IMR-90 (cell line): ENCODE measurements around the gene CCDC85B. TPM values are rescaled to one million over a fixed set of nuclear protein-coding genes. Genes with fewer than 3 reads are reported as not detected.

ENCODE experiments used
- ATAC-seq: fragments of 200-7000 bp; cut with Tn5 transposase; 2 replicates; pipeline ENCODE4 v1.9.1; 2020; ENCODE audit warnings: low read depth, mild to moderate bottlenecking, moderate library complexity
- BruUV-seq: library from RNA; stranded (reverse); fragments of 400-500 nt; replicated peaks from 2 replicates; lab custom pipeline; 2021; lab: Mats Ljungman, UMichigan
- CTCF ChIA-PET: fragments of 300-600 bp; formaldehyde crosslinking; extraction: SDS; loops from one replicate; lab custom pipeline; 2021; ENCODE audit warnings: antibody characterized with exemption; lab: Yijun Ruan, JAX
- POLR2A ChIA-PET: fragments of 300-600 bp; sonication (Branson Sonifier 250); formaldehyde crosslinking; loops from one replicate; lab custom pipeline; 2022; ENCODE audit warnings: antibody characterized with exemption; ENCODE audit not compliant: unreplicated experiment; lab: Charles Lee
- DNase-seq: peaks from one replicate; pipeline ENCODE4 v3.0.0; 2013
- H2AFZ ChIP-seq: replicated peaks from 2 replicates; pipeline ENCODE3; 2013; ENCODE audit warnings: low read length, mild to moderate bottlenecking; ENCODE audit not compliant: poor library complexity
- H2AK5ac ChIP-seq: 2 replicates; pipeline ENCODE4 v1.6.1; 2013; ENCODE audit warnings: low read depth, low read length, inconsistent platforms
- H2AK9ac ChIP-seq: replicated peaks from 2 replicates; pipeline ENCODE3; 2013; ENCODE audit warnings: mild to moderate bottlenecking, low read depth, low read length, moderate library complexity; ENCODE audit not compliant: poor library complexity
- H2BK120ac ChIP-seq: 2 replicates; pipeline ENCODE4 v1.6.1; 2013; ENCODE audit warnings: low read depth, low read length, inconsistent platforms
- H2BK15ac ChIP-seq: 3 replicates; pipeline ENCODE4 v1.6.1; 2013; ENCODE audit warnings: low read depth, low read length, inconsistent platforms
- H2BK20ac ChIP-seq: 2 replicates; pipeline ENCODE4 v1.6.1; 2013; ENCODE audit warnings: low read depth, mild to moderate bottlenecking, inconsistent platforms, low read length, moderate library complexity
- H2BK5ac ChIP-seq: 2 replicates; pipeline ENCODE4 v1.6.1; 2013; ENCODE audit warnings: mild to moderate bottlenecking, low read depth, low read length, inconsistent platforms; ENCODE audit not compliant: poor library complexity, severe bottlenecking
- H3K14ac ChIP-seq: replicated peaks from 2 replicates; pipeline ENCODE4 v1.6.1; 2013; ENCODE audit warnings: low read depth, low read length, inconsistent platforms
- H3K18ac ChIP-seq: 2 replicates; pipeline ENCODE4 v1.6.1; 2013; ENCODE audit warnings: low read depth, low read length, control low read depth
- H3K23ac ChIP-seq: 2 replicates; pipeline ENCODE4 v1.6.1; 2013; ENCODE audit warnings: low read depth, low read length, inconsistent platforms
- H3K27ac ChIP-seq: 2 replicates; pipeline ENCODE4 v1.5.1; 2013; ENCODE audit warnings: mild to moderate bottlenecking, control low read depth, low read length; ENCODE audit not compliant: insufficient read depth
- H3K27me3 ChIP-seq: 2 replicates; pipeline ENCODE4 v1.6.1; 2013; ENCODE audit warnings: low read length; ENCODE audit not compliant: control insufficient read depth, insufficient read depth
- H3K36me3 ChIP-seq: 2 replicates; pipeline ENCODE4 v1.6.1; 2013; ENCODE audit warnings: low read length, mixed read lengths; ENCODE audit not compliant: control insufficient read depth, insufficient read depth
- H3K4ac ChIP-seq: 2 replicates; pipeline ENCODE4 v1.6.1; 2013; ENCODE audit warnings: low read depth, low read length, inconsistent platforms
- H3K4me1 ChIP-seq: 2 replicates; pipeline ENCODE4 v1.6.1; 2013; ENCODE audit warnings: low read length, mixed read lengths; ENCODE audit not compliant: control insufficient read depth, insufficient read depth
- H3K4me2 ChIP-seq: 2 replicates; pipeline ENCODE4 v1.6.1; 2013; ENCODE audit warnings: low read depth, mild to moderate bottlenecking, control low read depth, low read length, moderate library complexity
- H3K4me3 ChIP-seq: 2 replicates; pipeline ENCODE4 v1.5.1; 2013; ENCODE audit warnings: low read depth, mild to moderate bottlenecking, control low read depth, low read length, moderate library complexity; ENCODE audit not compliant: insufficient read depth
- H3K56ac ChIP-seq: 2 replicates; pipeline ENCODE4 v1.6.1; 2013; ENCODE audit warnings: low read length, inconsistent platforms; ENCODE audit not compliant: insufficient read depth; ENCODE audit errors: extremely low read depth
- H3K79me1 ChIP-seq, 2 experiments: 2 replicates each; pipeline ENCODE4 v1.6.1; 2013; ENCODE audit warnings: low read length in 2 of 2, inconsistent platforms in 1 of 2, low read depth in 1 of 2
- H3K9ac ChIP-seq: 2 replicates; pipeline ENCODE4 v1.6.1; 2013; ENCODE audit warnings: low read depth, low read length, control low read depth
- H3K9me1 ChIP-seq: 2 replicates; pipeline ENCODE4 v1.6.1; 2013; ENCODE audit warnings: low read length, inconsistent platforms; ENCODE audit not compliant: insufficient read depth
- H3K9me3 ChIP-seq: 2 replicates; pipeline ENCODE4 v1.6.1; 2013; ENCODE audit warnings: low read length; ENCODE audit not compliant: control insufficient read depth, insufficient read depth
- H4K20me1 ChIP-seq: 2 replicates; pipeline ENCODE4 v1.6.1; 2013; ENCODE audit warnings: low read length, inconsistent platforms; ENCODE audit not compliant: insufficient read depth
- H4K5ac ChIP-seq: 2 replicates; pipeline ENCODE4 v1.6.1; 2013; ENCODE audit warnings: mild to moderate bottlenecking, low read depth, low read length, control low read depth
- H4K8ac ChIP-seq, 2 experiments: 2 replicates each; pipeline ENCODE4 v1.6.1; 2013; ENCODE audit warnings: low read depth in 2 of 2, low read length in 2 of 2, control low read depth in 1 of 2, inconsistent platforms in 1 of 2
- H4K91ac ChIP-seq: 2 replicates; pipeline ENCODE4 v1.6.1; 2013; ENCODE audit warnings: low read depth, low read length, inconsistent platforms; ENCODE audit not compliant: insufficient read depth
- ELK1 ChIP-seq: fragments of 150-350 bp; IDR thresholded peaks from 2 replicates; pipeline ENCODE4 v1.6.1; 2016; ENCODE audit warnings: low read depth, mild to moderate bottlenecking, low read length, moderate library complexity, borderline replicate concordance
- MAFK ChIP-seq: IDR thresholded peaks from 2 replicates; pipeline ENCODE4 v1.6.1; 2012; ENCODE audit warnings: low read depth, low read length, improper control_type of control experiment
- NFE2L2 ChIP-seq: fragments of 150-350 bp; IDR thresholded peaks from 2 replicates; pipeline ENCODE4 v1.6.1; 2016; ENCODE audit warnings: low read depth, mild to moderate bottlenecking, low read length
- POLR2A ChIP-seq: IDR thresholded peaks from 2 replicates; pipeline ENCODE4 v1.6.1; 2012; ENCODE audit warnings: mild to moderate bottlenecking, low read depth, low read length
- RAD21 ChIP-seq: IDR thresholded peaks from 2 replicates; pipeline ENCODE4 v1.6.1; 2012; ENCODE audit warnings: low read length, improper control_type of control experiment
- RCOR1 ChIP-seq: IDR thresholded peaks from 2 replicates; pipeline ENCODE4 v1.6.1; 2012; ENCODE audit warnings: mild to moderate bottlenecking, low read length, improper control_type of control experiment; ENCODE audit not compliant: insufficient replicate concordance
- WGBS, 2 experiments: methylation state at CpG; one replicate each; pipeline versions ENCODE4 v1.1.5 to v1.1.7; 2013; ENCODE audit warnings: missing lambda C conversion rate in 2 of 2; ENCODE audit not compliant: insufficient read length in 1 of 2; ENCODE audit errors: extremely low coverage in 2 of 2; 5-methylcytosine and 5-hydroxymethylcytosine counted together
- dilution Hi-C: fragments of 300-500 bp; cut with HindIII; formaldehyde crosslinking; loops from one replicate; pipeline ENCODE4 v1.14.3; 2018; ENCODE audit warnings: low sequenced_read_pairs; ENCODE audit not compliant: unreplicated experiment
- in situ Hi-C: fragments of 300-500 bp; cut with MboI; formaldehyde crosslinking; loops from 3 replicates; pipeline ENCODE4 v1.14.3; 2019; ENCODE audit warnings: low sequenced_read_pairs, inconsistent platforms, mixed read lengths
- intact Hi-C: fragments of 100-400 bp; cut with micrococcal nuclease; formaldehyde crosslinking; loops from 2 replicates; pipeline ENCODE4 v1.10.0; 2022
- polyA plus RNA-seq, 3 experiments: library from polyadenylated mRNA; depleted of rRNA; stranded (reverse); fragments of >200 nt; gene quantifications; 2 replicates each; pipeline ENCODE4 v1.2.3, GENCODE V29; 2012; ENCODE audit warnings: low replicate concordance in 1 of 3
- total RNA-seq: library from RNA; depleted of rRNA; stranded (reverse); fragments of >200 nt; gene quantifications from 2 replicates; pipeline ENCODE4 v1.2.3, GENCODE V29; 2012

The CCDC85B gene
- total and polyA plus RNA-seq, 2 of the 4 experiments (the other 2 are of a cell fraction), result 17.6 to 35.4 TPM

- dilution Hi-C loops, result no loop called here
- Histone ChIP-seq H4K5ac (no peak overlapping the region), H3K56ac (no peak overlapping the region), H3K4me3 (no peak overlapping the region), H3K4me1 (no peaks in the 10 kb centered on the region; the same call in 1 of the 2 replicates), H3K4ac (peak overlapping the region; percentile 35; the same call in 1 of the 2 replicates), H3K9me1 (peaks cover 18% of the 10 kb centered on the region; the same call in 1 of the 2 replicates), H2BK20ac (no peak overlapping the region), H3K79me1 (peaks cover 19 to 37% of the 10 kb centered on the region in 2 experiments), H3K14ac (no peak overlapping the region), H2BK120ac (no peak overlapping the region), H3K4me2 (no peak overlapping the region), H2BK15ac (no peak overlapping the region), H3K18ac (no peak overlapping the region), H2AK9ac (peak overlapping the region; percentile 65), H4K91ac (no peak overlapping the region), H3K27me3 (no peaks in the 10 kb centered on the region), H4K8ac (no peak overlapping the region), H2BK5ac (no peak overlapping the region), H3K23ac (peak overlapping the region; percentile 51; the same call in 1 of the 2 replicates), H3K9me3 (no peaks in the 10 kb centered on the region), H2AK5ac (0 out of 2 replicates have a peak overlapping the region, but pooled peaks have one; percentile 15), H4K20me1 (peaks cover 48% of the 10 kb centered on the region), H3K9ac (no peak overlapping the region), H3K36me3 (peaks cover 41% of the 10 kb centered on the region), H3K27ac (no peak overlapping the region), H2AFZ (peak overlapping the region; percentile 14)
- ChIA-PET CTCF (no interaction called here), POLR2A (interaction anchor here (0.5 kb wide), 1 partner anchor 11 kb away, joined by 3 read pairs; no protein-coding TSS in a partner anchor)
- WGBS, 2 experiments, result 30% methylated on average over 4 of the region's 16 CpGs; no CpG with 5 or more reads in 1 of the 2 experiments
- TF ChIP-seq POLR2A (no peak), MAFK (no peak), ELK1 (no peak), NFE2L2 (no peak), RCOR1 (no peak), RAD21 (no peak)
- no TSS peak for BruUV-seq
- ATAC-seq (no peak), DNase-seq (no peak)
- intact Hi-C loops, result no loop called here
- in situ Hi-C loops, result no loop called here
These were observed 40.7 kb upstream of the CCDC85B start for GRCh38 chr11:65849771-65850216.
